Liver (tissue), 9 donors: ENCODE measurements around the gene PDCD1. TPM values are rescaled to one million over a fixed set of nuclear protein-coding genes. Genes with fewer than 3 reads are reported as not detected.

Source experiments
- DNase-seq: peaks from one replicate; pipeline ENCODE4 v3.0.0-alpha.2; 2017; ENCODE audit warnings: low spot score
- H3K27ac ChIP-seq, 2 donors: one replicate each; pipeline ENCODE4 v1.7.0; 2013; ENCODE audit warnings: inconsistent platforms in 2 of 2, low read length in 2 of 2, control low read depth in 1 of 2, low read depth in 1 of 2, mild to moderate bottlenecking in 1 of 2
- H3K27me3 ChIP-seq, 4 donors: one replicate each; pipeline versions ENCODE4 v1.6.1 to v1.7.0; 2013; ENCODE audit warnings: low read length in 3 of 4, inconsistent platforms in 1 of 4, mild to moderate bottlenecking in 1 of 4, moderate library complexity in 1 of 4; ENCODE audit not compliant: control insufficient read depth in 4 of 4, insufficient read depth in 4 of 4
- H3K36me3 ChIP-seq, 4 donors: one replicate each; pipeline versions ENCODE4 v1.6.1 to v1.7.0; 2013; ENCODE audit warnings: low read length in 3 of 4, mild to moderate bottlenecking in 3 of 4, low read depth in 1 of 4, moderate library complexity in 1 of 4; ENCODE audit not compliant: control insufficient read depth in 4 of 4, insufficient read depth in 3 of 4
- H3K4me1 ChIP-seq, 4 donors: one replicate each; pipeline versions ENCODE4 v1.6.1 to v1.7.0; 2013; ENCODE audit warnings: low read length in 3 of 4, mild to moderate bottlenecking in 3 of 4, moderate library complexity in 1 of 4; ENCODE audit not compliant: control insufficient read depth in 4 of 4, insufficient read depth in 4 of 4
- H3K4me3 ChIP-seq, 3 donors: one replicate each; pipeline versions ENCODE4 v1.6.1 to v1.7.0; 2013; ENCODE audit warnings: low read length in 3 of 3, control low read depth in 1 of 3, low read depth in 1 of 3, mild to moderate bottlenecking in 1 of 3
- H3K9ac ChIP-seq, 2 donors: one replicate each; pipeline ENCODE4 v1.7.0; 2013; ENCODE audit warnings: low read length in 2 of 2, mild to moderate bottlenecking in 2 of 2, moderate library complexity in 2 of 2, control low read depth in 1 of 2, low read depth in 1 of 2
- H3K9me3 ChIP-seq, 4 donors: one replicate each; pipeline versions ENCODE4 v1.6.1 to v1.7.0; 2013; ENCODE audit warnings: low read length in 3 of 4; ENCODE audit not compliant: control insufficient read depth in 4 of 4
- ATF3 ChIP-seq: IDR thresholded peaks from 2 replicates; pipeline ENCODE4 v1.6.1; 2016; ENCODE audit warnings: antibody characterized with exemption
- CTCF ChIP-seq: fragments of 150-350 bp; IDR thresholded peaks from 2 replicates; pipeline ENCODE4 v1.5.1; 2017; ENCODE audit warnings: improper control_type of control experiment, low read depth, low read length; ENCODE audit not compliant: missing input control
- EGR1 ChIP-seq, 2 donors: IDR thresholded peaks; 2 replicates each; pipeline ENCODE4 v1.6.1; 2016 to 2018; ENCODE audit warnings: antibody characterized with exemption in 2 of 2, low read depth in 2 of 2
- FOXA1 ChIP-seq: IDR thresholded peaks from 2 replicates; pipeline ENCODE4 v1.6.1; 2016; ENCODE audit warnings: antibody characterized with exemption
- FOXA2 ChIP-seq: IDR thresholded peaks from 2 replicates; pipeline ENCODE4 v1.6.1; 2016; ENCODE audit warnings: antibody characterized with exemption
- GABPA ChIP-seq, 2 donors: IDR thresholded peaks in 1 of 2; conservative IDR thresholded peaks in 1 of 2; 2 replicates each; pipeline ENCODE4 v1.6.1; 2016; ENCODE audit warnings: antibody characterized with exemption in 2 of 2, mild to moderate bottlenecking in 1 of 2, moderate library complexity in 1 of 2
- HNF4A ChIP-seq, 2 donors: conservative IDR thresholded peaks; 2 replicates each; pipeline ENCODE4 v1.6.1; 2016; ENCODE audit warnings: antibody characterized with exemption in 2 of 2, mild to moderate bottlenecking in 2 of 2
- HNF4G ChIP-seq: IDR thresholded peaks from 2 replicates; pipeline ENCODE4 v1.6.1; 2016; ENCODE audit warnings: antibody characterized with exemption
- JUND ChIP-seq, 2 donors: IDR thresholded peaks; 2 replicates each; pipeline ENCODE4 v1.6.1; 2016; ENCODE audit warnings: antibody characterized with exemption in 2 of 2
- MAX ChIP-seq: IDR thresholded peaks from 2 replicates; pipeline ENCODE4 v1.6.1; 2016; ENCODE audit warnings: antibody characterized with exemption
- NR2F2 ChIP-seq: IDR thresholded peaks from 2 replicates; pipeline ENCODE4 v1.6.1; 2016; ENCODE audit warnings: antibody characterized with exemption
- RAD21 ChIP-seq, 2 donors: IDR thresholded peaks; 2 replicates each; pipeline ENCODE4 v1.6.1; 2016; ENCODE audit warnings: antibody characterized with exemption in 2 of 2, mild to moderate bottlenecking in 2 of 2
- REST ChIP-seq: IDR thresholded peaks from 2 replicates; pipeline ENCODE4 v1.6.1; 2016; ENCODE audit warnings: antibody characterized with exemption, mild to moderate bottlenecking
- RXRA ChIP-seq, 2 donors: IDR thresholded peaks; 2 replicates each; pipeline ENCODE4 v1.6.1; 2017 to 2018; ENCODE audit warnings: antibody characterized with exemption in 2 of 2, mild to moderate bottlenecking in 1 of 2
- SP1 ChIP-seq: IDR thresholded peaks from 2 replicates; pipeline ENCODE4 v1.6.1; 2018; ENCODE audit warnings: antibody characterized with exemption, mild to moderate bottlenecking
- TAF1 ChIP-seq: conservative IDR thresholded peaks from 2 replicates; pipeline ENCODE4 v1.6.1; 2016; ENCODE audit warnings: antibody characterized with exemption, mild to moderate bottlenecking
- YY1 ChIP-seq: IDR thresholded peaks from 2 replicates; pipeline ENCODE4 v1.6.1; 2016; ENCODE audit warnings: antibody characterized with exemption, mild to moderate bottlenecking
- ZBTB33 ChIP-seq: IDR thresholded peaks from 2 replicates; pipeline ENCODE4 v1.6.1; 2016; ENCODE audit warnings: antibody characterized with exemption
- WGBS: extraction: QIAGEN DNeasy Blood & Tissue Kit; methylation state at CpG from one replicate; pipeline ENCODE4 v1.1.7; 2013; 5-methylcytosine and 5-hydroxymethylcytosine counted together
- polyA plus RNA-seq, 2 donors: library from polyadenylated mRNA; stranded (reverse) in 1 of 2; unstranded in 1 of 2; fragments of 200-250 nt in 1 of 2; fragments of >200 nt in 1 of 2; fragmentation: Nextera tagmentation in 1 of 2; extraction: Ambion mirVana in 1 of 2; gene quantifications; one replicate each; pipeline versions ENCODE4 v1.2.1 to v1.2.3, GENCODE V29; 2013 to 2015
- total RNA-seq, 2 donors: library from RNA; depleted of rRNA; stranded (reverse); fragments of >200 nt; gene quantifications; one replicate each; pipeline ENCODE4 v1.2.3, GENCODE V29; 2014
- donor health status: healthy.
- donor health status: healthy.
- donor health status: healthy.
- donor health status: healthy.
- donor health status: healthy.

The PDCD1 gene
- total and polyA plus RNA-seq, 4 donors = 0.20 to 0.37 (median 0.25) TPM; not detected in 1

- no peaks in the 10 kb centered on the region for H3K36me3 ChIP-seq
- H3K9me3 ChIP-seq = no peaks in the 10 kb centered on the region
- 97% methylated on average over 7 of the region's 7 CpGs for WGBS
- H3K4me1 ChIP-seq = no peaks in the 10 kb centered on the region
- H3K27me3 ChIP-seq = no peaks in the 10 kb centered on the region
- no peak overlapping the region for H3K27ac ChIP-seq
- no peak overlapping the region for H3K9ac ChIP-seq
- TF ChIP-seq ZBTB33 (no peak), FOXA2 (no peak), HNF4A (conservative IDR thresholded peaks at IDR 0.05) (no peak), JUND (IDR thresholded peaks at IDR 0.05) (no peak), CTCF (no peak), GABPA (IDR thresholded peaks at IDR 0.05 in 1 of 2, conservative IDR thresholded peaks at IDR 0.05 in 1 of 2) (no peak), ATF3 (no peak), FOXA1 (no peak), RAD21 (IDR thresholded peaks at IDR 0.05) (no peak), EGR1 (IDR thresholded peaks at IDR 0.05; ENCODE audit: low read depth in 2 of 2) (no peak), HNF4G (no peak), YY1 (no peak), TAF1 (no peak), MAX (no peak)
- no peak for DNase-seq
- no peak overlapping the region for H3K4me3 ChIP-seq
Measured at GRCh38 chr2:241873803-241874110, 15.1 kb upstream of the PDCD1 start.

GRCh38 chr2:241873081-241873802, 14.5 kb upstream of the PDCD1 start:
- WGBS = 92% methylated on average over 54 of the region's 54 CpGs
- Histone ChIP-seq H3K4me3 (no peak overlapping the region), H3K27ac (no peak overlapping the region), H3K9me3 (no peaks in the 10 kb centered on the region), H3K36me3 (no peaks in the 10 kb centered on the region), H3K4me1 (no peaks in the 10 kb centered on the region), H3K27me3 (no peaks in the 10 kb centered on the region), H3K9ac (no peak overlapping the region)
- no peak for TF ChIP-seq HNF4A (conservative IDR thresholded peaks at IDR 0.05)
- no peak for TF ChIP-seq REST
- no peak for TF ChIP-seq RAD21 (IDR thresholded peaks at IDR 0.05)
- no peak for TF ChIP-seq ATF3
- TF ChIP-seq NR2F2 = no peak
- TF ChIP-seq HNF4G = no peak
- TF ChIP-seq SP1 = no peak
- TF ChIP-seq JUND (IDR thresholded peaks at IDR 0.05) = no peak
- TF ChIP-seq YY1 = no peak
- TF ChIP-seq ZBTB33 = no peak
- TF ChIP-seq EGR1 (IDR thresholded peaks at IDR 0.05; ENCODE audit: low read depth in 2 of 2) = no peak
- TF ChIP-seq MAX = no peak
- no peak for TF ChIP-seq FOXA2
- no peak for TF ChIP-seq FOXA1
- TF ChIP-seq RXRA (IDR thresholded peaks at IDR 0.05) = no peak
- no peak for DNase-seq
